Stimulated activated CD4-positive, alpha-beta T cell treated with anti-CD3 and anti-CD28 coated beads, Interleukin-15, amount 100 ng/mL, for 1 hour (primary cell): ENCODE results near the gene ALDH8A1.
A peak's percentile ranks its signal among the peaks of the same experiment; 100 is the strongest.

Experiments used
- DNase-seq, 2 donors: peaks; one replicate each; pipeline ENCODE4 v3.0.0-alpha.2; 2020; ENCODE audit warnings: low read depth in 1 of 2, low spot score in 1 of 2

Gene ALDH8A1

DNA sequence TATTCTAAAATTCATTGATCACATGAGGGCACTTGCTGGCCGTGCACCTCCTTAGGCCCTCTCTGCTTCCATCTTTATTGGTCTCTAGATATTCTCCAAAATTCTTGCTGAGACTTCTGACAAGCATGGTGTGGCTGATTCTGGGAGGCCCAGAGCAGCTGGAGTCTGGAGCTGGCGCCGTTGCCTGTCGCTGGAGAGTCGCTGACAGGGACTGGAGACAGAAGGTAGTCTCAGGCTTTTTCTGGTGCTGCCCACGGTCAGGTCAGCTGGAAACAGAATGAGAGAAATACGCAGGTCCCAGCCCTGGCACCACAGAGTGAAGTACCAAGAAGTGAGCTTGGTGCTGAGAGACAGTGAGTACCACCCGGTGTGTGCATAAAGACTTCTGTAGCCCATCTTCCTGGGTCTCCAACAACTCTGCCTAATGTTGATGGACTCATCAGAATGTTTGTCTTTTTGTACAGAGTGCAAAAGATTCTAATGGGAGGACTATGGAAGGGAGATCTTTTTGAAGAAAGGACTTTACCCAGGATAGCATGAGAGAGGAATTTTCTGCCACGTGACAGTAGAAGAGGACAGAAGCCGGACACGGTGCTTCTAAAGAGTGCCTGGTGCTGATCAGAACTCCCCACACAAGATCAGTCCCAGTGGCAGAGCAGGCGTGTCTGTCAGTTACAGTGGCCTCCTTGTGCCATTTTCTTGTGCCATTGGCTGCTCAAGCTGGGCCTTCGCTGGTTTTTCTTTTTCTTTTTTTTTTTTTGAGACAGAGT is 1.8 kb upstream of the ALDH8A1 start:
- no peak for DNase-seq

DNA sequence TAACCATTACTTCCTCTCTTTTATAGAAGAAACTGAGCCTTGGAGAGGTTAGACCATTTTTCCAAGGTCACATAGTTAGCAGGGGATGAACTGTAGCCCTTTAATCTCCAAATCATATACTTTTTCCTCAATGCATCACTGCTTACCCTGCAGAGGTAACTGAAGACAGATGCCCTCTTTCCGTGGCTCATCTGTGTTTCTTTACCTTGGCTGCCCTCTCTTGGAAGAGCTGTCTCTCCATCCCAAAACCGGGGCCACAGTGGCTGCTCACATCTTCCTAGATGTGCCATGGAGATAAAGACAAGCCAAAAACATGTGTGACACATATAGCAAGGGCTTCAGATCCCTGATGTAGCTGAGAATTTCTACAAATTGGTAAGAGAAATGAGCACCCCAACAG is 581 bp upstream of the ALDH8A1 start:
- DNase-seq = no peak

GRCh38 chr6:134948691-134949090 is 1.2 kb downstream of the ALDH8A1 start:
- DNase-seq = no peak

DNA sequence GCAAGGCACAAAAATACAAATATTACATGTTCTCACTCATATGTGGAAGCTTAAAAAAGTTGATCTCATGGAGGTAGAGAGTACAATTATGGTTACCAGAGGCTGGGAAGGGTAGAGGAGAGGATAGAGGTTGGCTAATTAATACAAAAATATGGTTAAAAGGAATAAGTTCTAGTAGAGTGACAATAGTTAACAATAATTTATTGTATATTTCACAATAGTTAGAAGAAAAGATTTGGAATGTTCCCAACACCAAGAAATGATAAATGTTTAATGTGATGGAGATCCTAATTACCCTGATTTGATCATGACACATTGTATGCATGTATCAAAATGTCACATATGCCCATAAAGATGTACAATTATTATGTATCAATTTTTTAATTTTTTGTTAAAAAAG is 1.8 kb downstream of the ALDH8A1 start:
- DNase-seq = no peak

DNA sequence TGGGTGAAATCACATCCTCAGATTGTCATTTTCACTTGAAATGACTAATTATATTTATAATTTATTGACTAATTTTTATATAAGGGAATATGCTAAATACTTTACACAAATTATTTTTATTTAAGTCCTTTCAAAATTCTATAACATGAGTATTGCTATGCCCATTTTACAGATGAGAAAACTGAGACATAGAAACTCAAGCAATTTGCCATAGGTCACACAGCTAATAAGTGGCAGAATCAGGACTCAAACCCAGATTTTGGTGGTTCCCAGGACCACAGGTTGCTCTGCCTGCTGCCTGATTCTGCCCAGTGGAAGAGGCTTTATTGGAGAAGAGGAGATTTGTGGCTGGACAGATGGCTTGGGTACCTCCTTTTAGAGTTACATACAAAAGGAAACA is 4.9 kb downstream of the ALDH8A1 start:
- no peak for DNase-seq

DNA sequence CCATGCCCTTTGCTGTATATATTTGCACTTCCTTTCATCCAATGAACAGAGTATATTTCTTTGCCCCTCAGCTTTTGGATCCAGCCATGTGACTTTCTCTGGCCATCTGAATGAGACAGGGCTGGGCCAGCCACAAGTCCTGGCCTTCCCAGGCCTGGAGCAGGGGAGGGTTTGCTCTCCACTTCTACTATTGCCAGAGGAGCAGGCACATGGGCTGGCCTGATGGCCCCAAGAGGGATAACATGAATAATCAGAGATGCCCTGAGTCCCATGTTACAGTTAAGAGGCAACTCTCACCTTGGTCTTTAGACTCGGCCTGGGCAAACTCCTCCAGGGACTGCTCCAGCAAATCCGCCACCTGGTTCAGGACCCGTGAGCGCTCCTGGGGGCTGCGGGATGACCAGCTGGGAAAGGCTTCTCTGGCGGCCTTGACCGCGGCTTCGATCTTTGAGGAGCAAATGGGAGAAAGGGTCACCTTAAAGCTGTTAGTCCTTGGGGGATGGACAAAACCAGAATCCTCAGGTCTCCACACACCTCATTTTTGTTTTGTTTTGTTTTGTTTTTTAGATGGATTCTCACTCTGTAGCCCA is 6.3 kb downstream of the ALDH8A1 start:
- DNase-seq = no peak

DNA sequence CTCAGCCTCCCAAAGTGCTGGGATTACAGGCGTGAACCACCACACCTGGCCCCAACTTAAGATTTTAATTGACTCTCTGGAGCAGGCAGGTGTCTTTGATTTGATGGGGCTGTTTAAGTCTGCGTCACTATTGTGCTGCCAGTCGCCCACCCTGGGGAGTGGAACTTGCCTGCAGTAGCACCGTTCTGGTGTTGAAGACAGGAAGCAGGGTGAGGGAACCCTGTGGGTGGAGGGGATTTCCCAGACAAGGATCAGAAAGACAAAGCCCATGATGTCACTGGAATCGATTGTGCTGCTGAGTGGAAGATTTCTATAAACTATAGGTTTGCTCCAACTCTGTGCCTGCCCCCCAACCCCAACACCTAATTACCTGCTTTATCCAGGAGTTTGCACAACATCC is 11.0 kb downstream of the ALDH8A1 start:
- peak in 1 of 2 donors; percentile 43 for DNase-seq

- no peak for DNase-seq
Observed at GRCh38 chr6:134937426-134937825, 12.5 kb downstream of the ALDH8A1 start.

DNA sequence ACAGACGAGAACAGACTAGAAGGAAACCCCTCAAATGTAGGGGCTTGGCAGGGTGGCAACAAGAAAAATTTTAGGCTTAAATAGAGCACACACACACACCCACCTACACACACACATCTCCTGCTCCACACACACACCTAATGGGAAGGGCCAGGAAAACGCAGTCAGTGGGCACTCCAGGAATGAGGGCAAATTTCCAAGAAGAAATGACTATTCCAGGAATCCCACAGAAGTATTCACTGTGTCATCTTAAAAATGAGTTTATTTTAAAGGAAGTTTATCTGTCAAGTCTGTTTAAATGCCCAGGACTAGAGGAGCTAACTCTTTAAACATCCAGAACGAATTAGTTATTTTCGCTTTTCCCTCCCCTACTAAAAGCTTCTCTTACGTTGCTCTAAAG is 13.0 kb downstream of the ALDH8A1 start:
- DNase-seq = no peak

GRCh38 chr6:134936476-134936875 is 13.4 kb downstream of the ALDH8A1 start:
- DNase-seq = no peak

DNA sequence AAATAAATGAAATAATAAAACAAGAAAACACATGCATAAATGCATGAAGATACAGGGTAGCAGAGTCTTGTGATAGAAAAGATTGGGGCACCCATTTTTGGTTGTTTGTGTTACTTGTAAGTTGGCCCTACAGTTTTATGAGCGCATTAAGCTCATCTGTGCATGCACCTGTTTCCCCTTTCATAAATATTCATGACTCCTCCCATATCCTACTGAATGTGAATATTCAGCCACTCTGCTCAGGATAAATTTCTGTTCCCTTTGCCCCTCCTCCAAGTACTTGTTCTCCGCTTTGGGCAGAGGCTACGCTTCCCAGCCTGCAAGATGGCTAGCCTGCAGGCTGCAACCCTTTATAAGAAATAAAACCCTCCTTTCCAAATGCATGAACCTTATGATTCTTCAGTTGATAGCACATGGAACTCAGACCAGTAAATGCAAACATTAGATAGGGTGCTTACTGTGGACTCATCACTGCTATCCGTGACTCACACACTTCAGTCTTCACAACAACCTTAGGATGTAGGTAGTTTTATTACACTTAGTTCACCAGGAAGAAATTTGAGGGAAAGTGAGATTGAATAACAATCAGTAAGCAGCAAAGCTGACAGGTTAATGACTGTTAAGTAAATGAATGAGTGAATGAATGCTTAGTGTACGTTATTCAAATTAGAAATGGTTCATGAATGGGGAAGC is 15.0 kb downstream of the ALDH8A1 start:
- no peak for DNase-seq

- no peak for DNase-seq
Observed at GRCh38 chr6:134932535-134933470, 17.1 kb downstream of the ALDH8A1 start.

GRCh38 chr6:134932098-134932497 is 17.8 kb downstream of the ALDH8A1 start:
- DNase-seq = no peak

DNA sequence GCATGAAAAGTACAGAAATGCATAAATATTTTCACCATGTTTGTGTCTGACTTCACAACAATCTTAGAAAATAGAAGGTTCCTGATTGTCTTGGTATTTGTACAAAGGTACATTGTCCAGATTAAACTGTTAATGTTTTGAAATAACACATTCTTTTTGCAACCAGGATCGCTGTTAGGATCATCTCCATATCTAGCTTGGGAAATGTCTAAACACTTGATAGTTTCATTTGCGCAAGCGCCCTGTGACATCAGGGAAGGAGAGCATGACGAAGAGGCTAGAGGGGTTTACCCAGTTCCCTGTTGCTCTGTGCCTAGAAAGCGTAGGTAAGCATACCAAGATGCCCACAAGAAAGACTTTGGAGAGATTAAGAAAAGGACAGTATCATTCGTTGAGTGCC is 19.4 kb downstream of the ALDH8A1 start:
- no peak for DNase-seq

- no peak for DNase-seq
Observed at GRCh38 chr6:134928151-134928900, 21.6 kb downstream of the ALDH8A1 start.

- DNase-seq = no peak
Observed at GRCh38 chr6:134925800-134926199, 24.1 kb downstream of the ALDH8A1 start.

DNA sequence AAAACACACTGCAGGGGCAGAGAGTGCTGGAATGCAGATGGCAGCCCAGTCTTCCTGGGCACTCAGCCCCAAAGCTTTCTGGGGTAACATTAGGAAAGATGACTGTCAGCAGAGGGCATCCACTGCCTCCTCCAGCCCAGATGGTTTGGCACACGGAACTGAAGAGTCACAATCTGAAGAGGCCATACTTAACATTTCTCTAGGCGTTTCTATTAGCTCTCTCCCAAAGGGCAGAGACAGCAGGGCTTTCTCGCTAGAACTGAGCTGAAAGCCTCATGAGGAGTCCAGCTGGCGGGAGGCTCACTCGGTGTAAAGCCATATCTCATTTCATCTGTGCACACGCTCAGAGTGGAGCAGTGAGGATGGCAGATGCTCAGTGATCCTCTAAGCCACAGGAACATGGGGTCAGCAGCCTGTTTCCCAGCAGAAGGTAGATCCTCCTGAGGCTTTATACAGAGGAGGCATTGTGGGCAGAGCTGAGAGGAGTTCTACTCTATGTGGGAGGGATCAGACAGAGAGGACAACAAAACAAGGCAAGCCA is 28.1 kb downstream of the ALDH8A1 start:
- DNase-seq = no peak

- DNase-seq = no peak
Observed at GRCh38 chr6:134921276-134921675, 28.6 kb downstream of the ALDH8A1 start.

DNA sequence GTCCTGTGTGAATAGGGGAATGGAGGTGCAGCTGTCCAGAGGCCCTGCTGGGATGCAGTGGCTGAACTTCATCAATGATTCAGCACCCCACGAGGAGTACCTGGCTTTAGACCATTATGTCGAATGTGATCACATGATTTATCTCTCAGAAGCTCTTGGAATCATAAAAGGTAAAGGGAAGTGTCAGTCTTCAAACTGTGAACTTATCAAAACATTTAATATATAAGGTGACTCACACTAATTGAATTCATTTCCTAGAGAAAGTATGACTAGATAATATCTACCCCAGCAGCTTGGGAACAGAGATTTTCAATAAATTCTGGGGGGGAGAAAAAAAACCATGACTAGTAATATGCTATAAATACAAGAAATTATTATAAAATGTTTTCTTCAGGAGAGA is 29.5 kb downstream of the ALDH8A1 start:
- no peak for DNase-seq

GRCh38 chr6:134918418-134918961 is 31.4 kb downstream of the ALDH8A1 start:
- no peak for DNase-seq
